GM12864 (cell line): Measurements from ENCODE around the gene MEA1.

Experiments
- DNase-seq: peaks from one replicate; pipeline ENCODE4 v3.0.0-alpha.2; 2011; ENCODE audit warnings: low read depth
- H3K4me3 ChIP-seq: 2 replicates; pipeline ENCODE4 v1.5.1; 2011; ENCODE audit warnings: mild to moderate bottlenecking, low read depth, low read length, control low read depth
- CTCF ChIP-seq: IDR thresholded peaks from 2 replicates; pipeline ENCODE4 v1.5.1; 2011; ENCODE audit warnings: low read depth, mild to moderate bottlenecking, moderate library complexity, low read length, control low read depth, inconsistent platforms; ENCODE audit errors: missing control alignments

MEA1 gene

GRCh38 chr6:43019152-43019551 lies 5.4 kb upstream of the MEA1 start:
- no peak for DNase-seq
- no peak for TF ChIP-seq CTCF
- H3K4me3 ChIP-seq, result no peak overlapping the region

GRCh38 chr6:43016943-43017334 lies 3.2 kb upstream of the MEA1 start:
- no peak overlapping the region for H3K4me3 ChIP-seq
- DNase-seq, result no peak
- no peak for TF ChIP-seq CTCF

- no peak overlapping the region for H3K4me3 ChIP-seq
Measured at GRCh38 chr6:43016176-43016942, 2.6 kb upstream of the MEA1 start.

GRCh38 chr6:43014434-43014909 lies 726 bp upstream of the MEA1 start:
- no peak for TF ChIP-seq CTCF
- DNase-seq, result no peak
- peak overlapping the region; percentile 82 for H3K4me3 ChIP-seq

More at GRCh38 chr6:43016176-43016942, 2.6 kb upstream of the MEA1 start:
- DNase-seq, result no peak
- TF ChIP-seq CTCF, result no peak

GRCh38 chr6:43013097-43013842 lies 476 bp downstream of the MEA1 start:
- H3K4me3 ChIP-seq, result peak overlapping the region; percentile 77
- DNase-seq, result peak; percentile 25
- TF ChIP-seq CTCF, result no peak

- peak overlapping the region; percentile 77; the same call in 1 of the 2 replicates for H3K4me3 ChIP-seq
- DNase-seq, result no peak
- TF ChIP-seq CTCF, result no peak
Measured at GRCh38 chr6:43012364-43012763, 1.4 kb downstream of the MEA1 start.
